CD14-positive monocyte (primary cell): Measurements from ENCODE around the gene DPP6. TPM values are rescaled to one million over a fixed set of nuclear protein-coding genes. Genes with fewer than 3 reads are reported as not detected.

ENCODE experiments used
- DNase-seq, 3 donors: peaks; one replicate each; pipeline ENCODE4 v3.0.0-alpha.2; 2011 to 2022
- H2AFZ ChIP-seq: 2 replicates; pipeline ENCODE4 v1.6.0; 2012; ENCODE audit warnings: mild to moderate bottlenecking, low read depth, low read length, inconsistent platforms; ENCODE audit not compliant: insufficient read depth, poor library complexity, severe bottlenecking
- H3K27ac ChIP-seq, 2 donors: 1 replicate in 1 of 2; 2 replicates in 1 of 2; pipeline ENCODE4 v1.5.1; 2012 to 2013; ENCODE audit warnings: low read length in 2 of 2, control low read depth in 1 of 2, inconsistent platforms in 1 of 2, low read depth in 1 of 2, mild to moderate bottlenecking in 1 of 2
- H3K27me3 ChIP-seq, 2 donors: one replicate each; pipeline versions ENCODE4 v1.6.0 to v1.6.1; 2011 to 2013; ENCODE audit warnings: low read length in 2 of 2; ENCODE audit not compliant: control insufficient read depth in 2 of 2, insufficient read depth in 2 of 2
- H3K36me3 ChIP-seq, 2 donors: replicated peaks in 1 of 2; 1 replicate in 1 of 2; 2 replicates in 1 of 2; pipeline versions ENCODE4 v1.5.1 to v1.6.1; 2012 to 2013; ENCODE audit warnings: low read length in 2 of 2, control low read depth in 1 of 2, inconsistent platforms in 1 of 2, mild to moderate bottlenecking in 1 of 2; ENCODE audit not compliant: insufficient read depth in 2 of 2, control insufficient read depth in 1 of 2
- H3K4me1 ChIP-seq, 2 donors: 1 replicate in 1 of 2; 2 replicates in 1 of 2; pipeline versions ENCODE4 v1.5.1 to v1.6.1; 2012 to 2013; ENCODE audit warnings: low read length in 2 of 2, control low read depth in 1 of 2, inconsistent platforms in 1 of 2, mild to moderate bottlenecking in 1 of 2, moderate library complexity in 1 of 2; ENCODE audit not compliant: insufficient read depth in 2 of 2, control insufficient read depth in 1 of 2
- H3K4me2 ChIP-seq: replicated peaks from 2 replicates; pipeline ENCODE3; 2012; ENCODE audit warnings: low read length, moderate library complexity, mild to moderate bottlenecking; ENCODE audit not compliant: poor library complexity, severe bottlenecking; ENCODE audit errors: extremely low read depth
- H3K4me3 ChIP-seq, 3 experiments: fragments of 200-600 bp in 1 of 3; sonication (generic) in 1 of 3; replicated peaks in 1 of 3; 1 replicate in 2 of 3; 2 replicates in 1 of 3; pipeline ENCODE4 v1.5.1; 2011 to 2013; ENCODE audit warnings: low read length in 3 of 3, mild to moderate bottlenecking in 3 of 3, control low read depth in 2 of 3, low read depth in 2 of 3, inconsistent platforms in 1 of 3, moderate library complexity in 1 of 3
- H3K79me2 ChIP-seq: 2 replicates; pipeline ENCODE4 v1.6.0; 2012; ENCODE audit warnings: mild to moderate bottlenecking, control low read depth, inconsistent platforms, low read length, moderate library complexity; ENCODE audit not compliant: insufficient read depth
- H3K9ac ChIP-seq: 2 replicates; pipeline ENCODE4 v1.6.0; 2017; ENCODE audit warnings: low read length, mild to moderate bottlenecking; ENCODE audit not compliant: insufficient read depth, poor library complexity, severe bottlenecking
- H3K9me3 ChIP-seq, 2 donors: replicated peaks in 1 of 2; 1 replicate in 1 of 2; 2 replicates in 1 of 2; pipeline versions ENCODE4 v1.5.1 to v1.6.1; 2012 to 2013; ENCODE audit warnings: low read length in 2 of 2, control low read depth in 1 of 2; ENCODE audit not compliant: control insufficient read depth in 1 of 2, insufficient read depth in 1 of 2
- H4K20me1 ChIP-seq: 2 replicates; pipeline ENCODE4 v1.6.0; 2012; ENCODE audit warnings: mild to moderate bottlenecking, low read length, control low read depth, moderate library complexity; ENCODE audit not compliant: insufficient read depth
- H3K27ac Mint-ChIP-seq, 7 donors: one replicate each; pipeline ENCODE4 v1.8.0; 2020; ENCODE audit warnings: mild to moderate bottlenecking in 7 of 7, mixed read lengths in 7 of 7, moderate library complexity in 6 of 7, inconsistent platforms in 2 of 7
- H3K27me3 Mint-ChIP-seq, 3 donors: one replicate each; pipeline ENCODE4 v1.8.0; 2021 to 2022; ENCODE audit warnings: low read depth in 3 of 3, mild to moderate bottlenecking in 3 of 3, mixed read lengths in 3 of 3, moderate library complexity in 3 of 3, inconsistent platforms in 1 of 3
- H3K36me3 Mint-ChIP-seq, 2 donors: one replicate each; pipeline ENCODE4 v1.8.0; 2020; ENCODE audit warnings: mixed read lengths in 2 of 2, inconsistent platforms in 1 of 2, mild to moderate bottlenecking in 1 of 2
- H3K4me1 Mint-ChIP-seq: one replicate; pipeline ENCODE4 v1.8.0; 2020; ENCODE audit warnings: mild to moderate bottlenecking, mixed read lengths
- H3K4me3 Mint-ChIP-seq, 2 donors: one replicate each; pipeline ENCODE4 v1.8.0; 2020; ENCODE audit warnings: mild to moderate bottlenecking in 2 of 2, mixed read lengths in 2 of 2, moderate library complexity in 1 of 2
- H3K9me3 Mint-ChIP-seq, 7 donors: one replicate each; pipeline ENCODE4 v1.8.0; 2020 to 2022; ENCODE audit warnings: mixed read lengths in 7 of 7, mild to moderate bottlenecking in 6 of 7, moderate library complexity in 6 of 7, inconsistent platforms in 2 of 7
- WGBS: methylation state at CpG from one replicate; pipeline ENCODE4 v1.1.5; 2013; ENCODE audit warnings: missing lambda C conversion rate; ENCODE audit not compliant: insufficient coverage; 5-methylcytosine and 5-hydroxymethylcytosine counted together
- intact Hi-C, 2 donors: fragments of 100-400 bp; cut with micrococcal nuclease; formaldehyde crosslinking; loops; one replicate each; pipeline versions ENCODE4 v1.15.0 to v1.15.1; 2023
- polyA plus RNA-seq, 3 donors: library from polyadenylated mRNA; depleted of rRNA in 1 of 3; unstranded in 2 of 3; stranded (reverse) in 1 of 3; fragments of 300-500 nt in 2 of 3; fragments of >200 nt in 1 of 3; fragmentation: Illumina TruSeq in 2 of 3; gene quantifications; 1 replicate in 2 of 3; 2 replicates in 1 of 3; pipeline ENCODE4 v1.2.3, GENCODE V29; 2012 to 2021
- TF ChIP-seq, protein P1 (sequence below): fragments of 200-600 bp; IDR thresholded peaks from one replicate; pipeline ENCODE4 v1.8.0; 2022; ENCODE audit warnings: antibody characterized with exemption, mild to moderate bottlenecking

The DPP6 gene
- polyA plus RNA-seq, 3 donors: not detected

DNA sequence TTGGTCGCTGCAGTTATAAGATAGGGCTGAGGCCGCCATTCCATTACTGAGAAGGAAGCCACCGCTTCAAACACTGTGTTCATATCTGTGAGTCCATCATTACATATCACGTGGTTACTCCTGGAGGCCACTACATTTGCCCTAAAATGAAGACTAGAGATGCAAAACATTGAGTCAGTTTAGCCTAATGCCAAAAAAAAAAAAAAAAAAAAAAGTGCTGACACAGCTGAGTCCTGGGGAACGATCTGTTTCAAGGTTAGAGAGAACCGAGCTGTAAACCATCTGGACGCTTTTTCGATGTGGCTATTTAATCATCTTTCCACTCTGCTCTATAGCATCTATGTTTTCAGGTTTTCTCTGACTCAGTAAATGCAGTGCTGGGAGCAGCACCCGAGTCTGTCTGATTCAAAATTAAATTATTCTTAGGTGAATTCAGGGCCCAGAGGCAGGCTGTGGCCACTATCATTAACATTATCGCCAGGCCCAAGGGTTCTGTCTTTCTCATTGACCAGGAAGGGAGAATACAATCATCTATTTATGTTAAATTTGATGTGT, 501.6 kb downstream of the DPP6 start:
- Mint-ChIP-seq H3K27me3 (no peaks in the 10 kb centered on the region), H3K27ac (no peak overlapping the region), H3K4me1 (no peaks in the 10 kb centered on the region), H3K36me3 (no peaks in the 10 kb centered on the region), H3K9me3 (peaks cover 0 to 27% (median 5%) of the 10 kb centered on the region in 7 donors), H3K4me3 (no peak overlapping the region)
- Histone ChIP-seq H3K9ac (no peak overlapping the region), H3K4me2 (no peak overlapping the region), H3K27me3 (no peaks in the 10 kb centered on the region), H2AFZ (no peak overlapping the region), H3K4me1 (no peaks in the 10 kb centered on the region), H3K4me3 (no peak overlapping the region), H3K9me3 (peaks cover 11 to 29% of the 10 kb centered on the region in 2 donors), H3K36me3 (no peaks in the 10 kb centered on the region), H4K20me1 (no peaks in the 10 kb centered on the region), H3K79me2 (no peaks in the 10 kb centered on the region), H3K27ac (no peak overlapping the region)
- DNase-seq: no peak
- TF ChIP-seq, protein P1, sequence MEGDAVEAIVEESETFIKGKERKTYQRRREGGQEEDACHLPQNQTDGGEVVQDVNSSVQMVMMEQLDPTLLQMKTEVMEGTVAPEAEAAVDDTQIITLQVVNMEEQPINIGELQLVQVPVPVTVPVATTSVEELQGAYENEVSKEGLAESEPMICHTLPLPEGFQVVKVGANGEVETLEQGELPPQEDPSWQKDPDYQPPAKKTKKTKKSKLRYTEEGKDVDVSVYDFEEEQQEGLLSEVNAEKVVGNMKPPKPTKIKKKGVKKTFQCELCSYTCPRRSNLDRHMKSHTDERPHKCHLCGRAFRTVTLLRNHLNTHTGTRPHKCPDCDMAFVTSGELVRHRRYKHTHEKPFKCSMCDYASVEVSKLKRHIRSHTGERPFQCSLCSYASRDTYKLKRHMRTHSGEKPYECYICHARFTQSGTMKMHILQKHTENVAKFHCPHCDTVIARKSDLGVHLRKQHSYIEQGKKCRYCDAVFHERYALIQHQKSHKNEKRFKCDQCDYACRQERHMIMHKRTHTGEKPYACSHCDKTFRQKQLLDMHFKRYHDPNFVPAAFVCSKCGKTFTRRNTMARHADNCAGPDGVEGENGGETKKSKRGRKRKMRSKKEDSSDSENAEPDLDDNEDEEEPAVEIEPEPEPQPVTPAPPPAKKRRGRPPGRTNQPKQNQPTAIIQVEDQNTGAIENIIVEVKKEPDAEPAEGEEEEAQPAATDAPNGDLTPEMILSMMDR: no peak
- WGBS: 87% methylated on average over 4 of the region's 10 CpGs
- intact Hi-C loops: no loop called here

DNA sequence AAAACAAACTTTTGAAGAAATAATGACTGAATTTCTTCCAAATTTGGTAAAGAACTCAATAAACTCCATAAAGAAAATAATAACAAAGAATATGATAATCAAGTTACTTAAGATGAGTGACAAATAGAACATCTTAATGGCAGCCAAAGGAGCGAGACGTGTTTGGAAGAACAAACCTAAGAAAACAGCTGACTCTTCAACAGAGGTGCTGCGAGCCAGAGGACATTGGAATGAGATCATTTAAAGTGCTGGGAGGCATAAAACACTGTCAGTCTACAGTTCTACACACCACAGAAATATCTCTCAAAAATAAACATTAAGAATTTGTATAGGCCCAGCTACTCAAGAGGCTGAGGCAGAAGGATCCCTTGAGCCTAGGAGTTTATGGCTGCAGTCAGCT, 507.3 kb downstream of the DPP6 start:
- intact Hi-C loops: no loop called here
- Histone ChIP-seq H3K9me3 (peaks cover 9 to 11% of the 10 kb centered on the region in 2 donors), H2AFZ (no peak overlapping the region), H4K20me1 (no peaks in the 10 kb centered on the region), H3K4me1 (no peaks in the 10 kb centered on the region), H3K4me3 (no peak overlapping the region), H3K27ac (no peak overlapping the region), H3K4me2 (no peak overlapping the region), H3K79me2 (no peaks in the 10 kb centered on the region), H3K27me3 (no peaks in the 10 kb centered on the region), H3K9ac (no peak overlapping the region), H3K36me3 (no peaks in the 10 kb centered on the region)
- H3K4me3 Mint-ChIP-seq: no peak overlapping the region
- no peaks in the 10 kb centered on the region for H3K36me3 Mint-ChIP-seq
- peaks cover 0 to 14% (median 2%) of the 10 kb centered on the region in 7 donors for H3K9me3 Mint-ChIP-seq
- no peaks in the 10 kb centered on the region for H3K27me3 Mint-ChIP-seq
- H3K4me1 Mint-ChIP-seq: no peaks in the 10 kb centered on the region
- WGBS: no CpG with 5 or more reads among the region's 3 CpGs
- TF ChIP-seq, protein P1: no peak
- DNase-seq: no peak
- H3K27ac Mint-ChIP-seq: no peak overlapping the region
